Gastrocnemius medialis (tissue), 4 donors: Measurements from ENCODE around the gene SHB.

ENCODE experiments used
- CTCF ChIP-seq, 5 experiments: fragments of 450-650 bp in 3 of 5; fragments of 200-600 bp in 2 of 5; sonication (generic) in 2 of 5; IDR thresholded peaks in 4 of 5; conservative IDR thresholded peaks in 1 of 5; 1 replicate in 4 of 5; 2 replicates in 1 of 5; pipeline ENCODE4 v1.5.1; 2016 to 2019; ENCODE audit warnings: antibody characterized with exemption in 5 of 5, mild to moderate bottlenecking in 3 of 5, moderate library complexity in 3 of 5
- POLR2A ChIP-seq, 2 donors: fragments of 450-650 bp; IDR thresholded peaks; one replicate each; pipeline ENCODE4 v1.6.1; 2017; ENCODE audit warnings: antibody characterized with exemption in 2 of 2, mild to moderate bottlenecking in 2 of 2, moderate library complexity in 2 of 2

- no peak for TF ChIP-seq CTCF (IDR thresholded peaks at IDR 0.05 in 4 of 5, conservative IDR thresholded peaks at IDR 0.05 in 1 of 5)
- no peak for TF ChIP-seq POLR2A (IDR thresholded peaks at IDR 0.05)
Measured at GRCh38 chr9:38091310-38092199, 22.5 kb upstream of the SHB start.
